Neural crest cell (in vitro differentiated cells): ENCODE data around the gene AGPAT1. TPM values are rescaled to one million over a fixed set of nuclear protein-coding genes. Genes with fewer than 3 reads are reported as not detected.
"Not testable (repeated sequence)": the region's sequence is repeated elsewhere in the genome, so short reads cannot be mapped to it uniquely, and the experiment has no call there.

ENCODE experiments used
- DNase-seq: peaks from one replicate; pipeline ENCODE4 v3.0.0; 2021; ENCODE audit warnings: low read depth, mixed read lengths, low spot score
- H3K27ac Mint-ChIP-seq: one replicate; pipeline ENCODE4 v1.8.0; 2021; ENCODE audit warnings: mild to moderate bottlenecking, mixed read lengths; ENCODE audit not compliant: unreplicated experiment
- H3K27me3 Mint-ChIP-seq: 2 replicates; pipeline ENCODE4 v1.8.0; 2021; ENCODE audit warnings: low read depth, mild to moderate bottlenecking, mixed read lengths
- H3K36me3 Mint-ChIP-seq: 2 replicates; pipeline ENCODE4 v1.8.0; 2021; ENCODE audit warnings: low read depth, mild to moderate bottlenecking, mixed read lengths
- H3K4me1 Mint-ChIP-seq: 2 replicates; pipeline ENCODE4 v1.8.0; 2021; ENCODE audit warnings: mixed read lengths
- H3K4me3 Mint-ChIP-seq: one replicate; pipeline ENCODE4 v1.8.0; 2021; ENCODE audit warnings: mild to moderate bottlenecking, mixed read lengths
- H3K9me3 Mint-ChIP-seq: 2 replicates; pipeline ENCODE4 v1.8.0; 2021; ENCODE audit warnings: mixed read lengths
- total RNA-seq: library from RNA; stranded (reverse); gene quantifications from 2 replicates; pipeline ENCODE4 v1.2.1, GENCODE V29; 2021
- TF ChIP-seq, protein P1 (sequence below): fragments of 200-600 bp; sonication (generic); conservative IDR thresholded peaks from 2 replicates; pipeline ENCODE4 v1.5.0; 2021; ENCODE audit warnings: antibody characterized with exemption, mild to moderate bottlenecking

Gene AGPAT1
- total RNA-seq, 1 donor from 2014 or later, result 88.9 TPM

DNA sequence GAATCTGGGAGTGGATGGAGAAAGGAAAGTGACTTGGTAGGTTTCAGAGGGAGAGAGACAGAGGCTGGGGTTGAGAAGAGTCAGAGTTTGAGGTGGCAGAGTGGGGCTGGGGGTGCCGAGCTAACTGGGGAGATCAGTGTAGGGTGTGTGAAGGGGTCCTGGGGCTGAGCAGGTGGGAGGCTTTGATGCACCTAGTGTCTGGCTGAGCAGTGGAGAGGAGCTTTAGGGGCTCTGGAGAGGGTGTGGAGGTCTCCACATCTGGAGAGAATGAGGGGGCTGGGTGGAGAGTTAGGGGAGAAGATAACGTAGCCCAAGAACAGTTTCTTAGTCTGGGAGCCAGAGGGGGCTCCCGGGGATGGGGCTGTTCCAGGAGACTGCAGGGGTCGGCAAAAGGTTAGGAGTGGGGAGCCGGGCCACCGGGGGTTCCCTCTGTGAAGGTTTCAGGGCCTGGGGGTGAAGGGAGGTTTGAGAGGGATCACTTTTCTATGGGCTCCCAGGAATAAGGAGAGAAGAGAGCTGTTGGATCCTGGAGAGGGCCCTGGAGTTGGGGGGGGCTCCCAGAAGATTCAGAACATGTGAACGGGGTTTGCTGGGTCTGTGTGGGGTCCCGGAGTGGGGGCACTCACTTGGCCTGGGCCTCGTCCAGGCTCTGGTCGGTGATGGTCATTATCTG lies 13.3 kb upstream of the AGPAT1 start:
- peak overlapping the region; percentile 92 for H3K4me3 Mint-ChIP-seq
- peak overlapping the region; percentile 97 for H3K27ac Mint-ChIP-seq
- DNase-seq, result no peak
- H3K9me3 Mint-ChIP-seq, result no peaks in the 10 kb centered on the region
- H3K27me3 Mint-ChIP-seq, result no peaks in the 10 kb centered on the region
- TF ChIP-seq, protein P1, sequence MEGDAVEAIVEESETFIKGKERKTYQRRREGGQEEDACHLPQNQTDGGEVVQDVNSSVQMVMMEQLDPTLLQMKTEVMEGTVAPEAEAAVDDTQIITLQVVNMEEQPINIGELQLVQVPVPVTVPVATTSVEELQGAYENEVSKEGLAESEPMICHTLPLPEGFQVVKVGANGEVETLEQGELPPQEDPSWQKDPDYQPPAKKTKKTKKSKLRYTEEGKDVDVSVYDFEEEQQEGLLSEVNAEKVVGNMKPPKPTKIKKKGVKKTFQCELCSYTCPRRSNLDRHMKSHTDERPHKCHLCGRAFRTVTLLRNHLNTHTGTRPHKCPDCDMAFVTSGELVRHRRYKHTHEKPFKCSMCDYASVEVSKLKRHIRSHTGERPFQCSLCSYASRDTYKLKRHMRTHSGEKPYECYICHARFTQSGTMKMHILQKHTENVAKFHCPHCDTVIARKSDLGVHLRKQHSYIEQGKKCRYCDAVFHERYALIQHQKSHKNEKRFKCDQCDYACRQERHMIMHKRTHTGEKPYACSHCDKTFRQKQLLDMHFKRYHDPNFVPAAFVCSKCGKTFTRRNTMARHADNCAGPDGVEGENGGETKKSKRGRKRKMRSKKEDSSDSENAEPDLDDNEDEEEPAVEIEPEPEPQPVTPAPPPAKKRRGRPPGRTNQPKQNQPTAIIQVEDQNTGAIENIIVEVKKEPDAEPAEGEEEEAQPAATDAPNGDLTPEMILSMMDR, result no peak
- H3K36me3 Mint-ChIP-seq, result peaks cover 11% of the 10 kb centered on the region
- peaks cover 67% of the 10 kb centered on the region for H3K4me1 Mint-ChIP-seq

DNA sequence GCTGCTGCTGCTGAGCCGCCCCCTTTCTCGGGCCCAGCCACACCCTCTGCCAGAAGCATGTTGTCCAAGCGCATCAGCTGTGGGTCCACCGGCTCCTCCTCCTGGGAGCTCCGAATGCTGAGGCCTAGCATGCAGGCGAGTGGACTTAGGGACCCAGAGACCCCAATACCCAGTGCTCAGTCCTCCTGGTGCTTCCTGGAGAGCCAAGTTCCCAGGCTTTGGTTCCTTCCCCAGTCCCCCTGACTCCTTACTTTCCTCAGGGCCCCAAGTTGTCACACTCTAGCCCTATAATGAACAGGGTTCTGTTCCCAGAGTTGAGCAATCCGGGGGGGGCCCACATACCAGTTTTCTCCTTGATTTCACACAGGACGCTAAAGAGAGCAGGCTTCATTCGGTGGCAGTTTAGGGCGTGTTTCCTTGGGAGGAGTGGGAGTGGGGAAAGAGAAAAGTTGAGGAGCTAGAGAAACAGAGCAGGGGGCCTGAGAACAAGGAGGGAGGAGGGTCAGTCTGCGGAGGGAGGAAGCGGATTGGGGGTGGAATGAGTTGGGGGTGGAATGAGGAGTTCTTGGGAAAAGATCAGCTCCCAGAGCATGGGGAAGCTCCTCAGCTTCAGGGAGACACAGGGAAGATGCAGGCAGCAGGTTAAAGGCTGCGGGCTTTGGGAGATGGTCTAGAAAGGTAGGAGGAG lies 12.6 kb upstream of the AGPAT1 start:
- H3K27ac Mint-ChIP-seq, result peak overlapping the region; percentile 97
- H3K4me3 Mint-ChIP-seq, result peak overlapping the region; percentile 92
- TF ChIP-seq, protein P1, result no peak

DNA sequence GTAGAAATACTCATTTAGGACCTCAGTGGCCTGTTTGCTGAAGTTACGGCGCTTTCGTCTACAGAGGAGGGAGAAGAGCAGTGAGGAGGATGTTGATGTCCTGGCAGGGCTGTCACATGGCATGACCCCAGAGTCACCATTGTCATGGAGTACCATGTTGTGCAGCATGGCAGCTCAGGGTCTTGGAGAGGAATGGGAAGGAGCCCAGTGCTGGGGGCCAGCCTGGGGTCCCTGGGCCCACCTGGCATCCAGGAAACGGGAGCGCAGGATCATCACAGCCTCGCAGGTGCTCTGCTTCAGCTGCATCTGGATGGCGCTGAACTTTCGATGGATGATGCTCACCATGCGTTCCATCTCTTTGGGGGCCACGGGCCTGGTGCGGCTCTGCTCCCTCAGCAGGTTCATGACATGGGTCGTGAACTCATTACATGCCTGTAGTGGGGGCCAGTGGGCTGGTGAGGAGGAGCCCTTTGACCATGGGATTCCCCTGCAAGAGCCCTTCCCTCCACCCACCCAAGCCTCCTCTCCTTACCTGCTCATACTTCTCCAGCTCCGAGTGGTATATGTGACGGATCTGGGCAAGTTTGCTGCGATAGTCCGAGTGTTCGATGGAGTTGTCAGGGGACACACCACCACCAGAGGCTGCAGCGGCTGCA lies 12.0 kb upstream of the AGPAT1 start:
- not testable (repeated sequence) for H3K9me3 Mint-ChIP-seq, H3K27me3 Mint-ChIP-seq, DNase-seq
- H3K4me1 Mint-ChIP-seq, result peaks cover 56% of the 10 kb centered on the region
- H3K4me3 Mint-ChIP-seq, result peak overlapping the region; percentile 92
- H3K36me3 Mint-ChIP-seq, result peaks cover 11% of the 10 kb centered on the region
- H3K27ac Mint-ChIP-seq, result peak overlapping the region; percentile 50

More for the DNA sequence above, 12.6 kb upstream of the AGPAT1 start:
- peaks cover 61% of the 10 kb centered on the region for H3K4me1 Mint-ChIP-seq
- H3K27me3 Mint-ChIP-seq, result no peaks in the 10 kb centered on the region
- H3K9me3 Mint-ChIP-seq, result no peaks in the 10 kb centered on the region
- no peak for DNase-seq
- H3K36me3 Mint-ChIP-seq, result peaks cover 11% of the 10 kb centered on the region

DNA sequence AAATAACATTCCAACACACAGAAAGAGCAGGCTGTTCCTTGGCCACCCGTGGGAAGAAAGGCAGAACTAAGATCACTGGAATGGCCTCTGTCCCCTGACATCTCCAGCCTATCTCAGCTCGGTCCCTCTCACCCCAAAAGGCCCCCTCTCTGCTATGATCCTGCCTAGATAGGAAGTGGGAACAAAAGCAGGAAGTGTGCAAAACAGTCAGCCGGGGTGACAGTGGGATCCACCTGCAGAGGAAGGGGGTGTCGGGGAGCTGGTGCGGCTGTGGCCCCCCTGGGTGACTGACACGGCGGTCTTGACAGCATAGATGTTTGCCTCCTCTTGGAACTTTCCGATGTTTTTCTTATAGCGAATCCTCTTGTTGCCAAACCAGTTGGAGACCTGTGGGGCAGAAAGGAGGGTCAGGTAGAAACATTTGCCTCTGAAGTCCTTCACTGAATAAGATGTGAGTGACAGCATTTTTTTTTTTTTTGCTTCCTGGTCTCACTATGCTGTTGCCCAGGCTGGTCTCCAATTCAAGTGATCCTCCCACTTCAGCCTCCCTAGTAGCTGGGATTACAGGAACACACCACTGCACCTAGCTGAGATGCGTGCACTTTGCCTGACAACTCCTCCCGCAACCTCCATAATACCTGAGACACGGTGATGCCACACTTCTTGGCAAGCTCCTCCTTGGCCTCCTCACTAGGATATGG lies 11.3 kb upstream of the AGPAT1 start:
- no peaks in the 10 kb centered on the region for H3K27me3 Mint-ChIP-seq
- peak overlapping the region; percentile 92 for H3K4me3 Mint-ChIP-seq
- TF ChIP-seq, protein P1, result no peak
- H3K27ac Mint-ChIP-seq, result peak overlapping the region; percentile 50
- peaks cover 11% of the 10 kb centered on the region for H3K36me3 Mint-ChIP-seq
- DNase-seq, result no peak
- peaks cover 52% of the 10 kb centered on the region for H3K4me1 Mint-ChIP-seq
- H3K9me3 Mint-ChIP-seq, result no peaks in the 10 kb centered on the region

DNA sequence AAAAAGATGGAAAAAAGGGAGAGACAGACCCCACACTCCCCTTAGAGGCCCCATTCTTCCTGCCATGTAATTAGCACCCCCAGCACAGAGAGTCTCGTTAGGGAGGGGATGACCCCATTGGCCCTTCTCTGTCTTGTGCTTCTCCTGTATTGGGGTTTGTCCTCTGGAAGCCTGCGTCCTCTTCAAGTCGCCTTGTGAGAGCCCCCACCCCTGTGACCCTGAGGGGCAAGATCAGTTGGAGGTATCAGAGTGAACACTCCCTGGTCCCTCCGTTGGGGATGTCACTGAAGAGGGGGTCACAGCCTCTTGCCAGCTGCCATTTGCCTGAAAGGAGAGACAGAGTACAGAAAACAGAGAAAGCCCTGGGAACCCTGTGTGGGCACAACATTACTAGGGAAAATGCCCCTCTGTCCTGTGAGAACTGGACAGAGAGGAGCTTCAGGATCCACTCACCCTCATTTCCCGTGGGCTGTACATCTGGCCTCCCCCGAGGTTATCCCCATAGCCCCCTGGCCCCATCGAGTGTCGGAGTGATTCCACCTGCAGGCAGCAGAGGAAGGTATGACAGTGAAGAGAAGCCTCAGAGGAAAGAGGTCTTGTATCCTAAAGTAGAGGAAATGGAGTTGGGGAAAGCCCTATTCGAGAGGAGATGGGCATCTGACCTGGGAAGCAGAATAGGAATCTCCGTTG lies 10.4 kb upstream of the AGPAT1 start:
- not testable (repeated sequence) for H3K9me3 Mint-ChIP-seq, H3K27me3 Mint-ChIP-seq, DNase-seq
- Mint-ChIP-seq H3K27ac (peak overlapping the region; percentile 59), H3K36me3 (peaks cover 11% of the 10 kb centered on the region), H3K4me3 (peak overlapping the region; percentile 92), H3K4me1 (peaks cover 49% of the 10 kb centered on the region)

DNA sequence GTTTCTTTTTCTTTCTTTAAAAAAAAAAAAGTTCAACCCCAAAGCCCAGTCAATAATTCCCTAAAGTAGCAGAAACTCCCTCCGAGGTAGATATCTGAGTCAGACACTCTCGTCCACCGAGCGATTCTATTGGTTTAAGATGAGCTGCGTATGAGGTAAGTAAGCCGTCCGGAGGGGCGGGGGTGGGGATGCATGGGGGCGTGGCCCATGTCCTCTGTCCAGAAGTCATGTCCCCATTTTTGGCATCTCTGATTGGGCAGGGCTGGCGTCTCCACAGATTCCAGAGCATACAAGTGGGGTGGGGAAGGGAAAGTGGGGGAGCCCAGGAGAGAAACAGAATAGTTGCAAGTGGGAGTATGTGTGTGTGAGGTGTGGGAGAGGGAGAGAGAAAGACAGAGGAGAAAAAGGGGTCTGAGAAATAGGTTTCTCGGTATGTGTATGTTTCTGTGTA lies 9.8 kb upstream of the AGPAT1 start:
- not testable (repeated sequence) for DNase-seq, H3K9me3 Mint-ChIP-seq, H3K27me3 Mint-ChIP-seq
- Mint-ChIP-seq H3K4me1 (peaks cover 47% of the 10 kb centered on the region), H3K36me3 (peaks cover 11% of the 10 kb centered on the region), H3K4me3 (peak overlapping the region; percentile 92), H3K27ac (peak overlapping the region; percentile 54)
